Parathyroid adenoma (tissue), 2 donors: Measurements from ENCODE around the gene LAMB4.
A peak's percentile ranks its signal among the peaks of the same experiment; 100 is the strongest.

Experiments
- H2AFZ ChIP-seq: fragments of 300-600 bp; sonication (generic); one replicate; pipeline ENCODE4 v1.7.0; 2017; ENCODE audit warnings: antibody characterized with exemption, mild to moderate bottlenecking
- H3K27ac ChIP-seq: fragments of 300-600 bp; sonication (generic); one replicate; pipeline ENCODE4 v1.7.0; 2017
- H3K27me3 ChIP-seq: fragments of 300-600 bp; sonication (generic); one replicate; pipeline ENCODE4 v1.7.0; 2017; ENCODE audit warnings: low read length; ENCODE audit not compliant: control insufficient read depth, insufficient read depth
- H3K36me3 ChIP-seq: fragments of 300-600 bp; sonication (generic); one replicate; pipeline ENCODE4 v1.7.0; 2017; ENCODE audit warnings: low read length; ENCODE audit not compliant: control insufficient read depth, insufficient read depth
- H3K4me1 ChIP-seq: fragments of 300-600 bp; sonication (generic); one replicate; pipeline ENCODE4 v1.7.0; 2017; ENCODE audit warnings: control low read depth
- H3K4me2 ChIP-seq: fragments of 300-600 bp; sonication (generic); one replicate; pipeline ENCODE4 v1.7.0; 2017; ENCODE audit warnings: low read length
- H3K4me3 ChIP-seq: fragments of 300-600 bp; sonication (generic); one replicate; pipeline ENCODE4 v1.7.0; 2017; ENCODE audit warnings: low read depth, low read length
- H3K79me2 ChIP-seq: fragments of 300-600 bp; sonication (generic); one replicate; pipeline ENCODE4 v1.7.0; 2017; ENCODE audit warnings: control low read depth
- H3K9ac ChIP-seq: fragments of 300-600 bp; sonication (generic); one replicate; pipeline ENCODE4 v1.7.0; 2017; ENCODE audit warnings: mild to moderate bottlenecking
- H3K9me3 ChIP-seq: fragments of 300-600 bp; sonication (generic); one replicate; pipeline ENCODE4 v1.7.0; 2017; ENCODE audit warnings: low read length; ENCODE audit not compliant: control insufficient read depth
- TF ChIP-seq, protein P1 (sequence below): fragments of 300-600 bp; sonication (generic); IDR thresholded peaks from one replicate; pipeline ENCODE4 v1.7.0; 2017; ENCODE audit warnings: antibody characterized with exemption, mild to moderate bottlenecking
- donor health status: primary hyperparathyroidism.

Gene LAMB4

DNA sequence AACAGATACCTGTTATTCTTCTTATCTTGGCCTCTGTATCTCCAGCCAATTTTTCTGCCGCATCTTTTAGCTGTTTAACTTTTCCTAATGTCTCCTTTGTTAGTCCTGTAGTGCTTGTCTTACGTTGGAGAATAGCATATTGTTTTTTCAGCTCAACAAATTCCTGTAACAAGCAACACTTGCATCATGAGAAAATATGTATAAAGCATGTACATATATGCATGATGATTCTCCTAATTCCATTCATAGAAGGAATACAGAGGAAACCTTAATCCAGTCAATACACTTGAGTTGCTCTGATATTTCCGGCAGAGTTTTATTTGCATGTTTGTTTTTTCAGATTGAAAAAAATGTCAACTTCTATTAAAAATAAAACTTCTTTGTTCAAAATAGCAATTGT lies 101.1 kb downstream of the LAMB4 start:
- Histone ChIP-seq H3K27me3 (no peaks in the 10 kb centered on the region), H3K27ac (no peak overlapping the region), H3K4me3 (no peak overlapping the region), H3K4me1 (peaks cover 8% of the 10 kb centered on the region), H3K9me3 (no peaks in the 10 kb centered on the region), H3K9ac (no peak overlapping the region), H2AFZ (no peak overlapping the region), H3K4me2 (no peak overlapping the region), H3K36me3 (no peaks in the 10 kb centered on the region), H3K79me2 (no peaks in the 10 kb centered on the region)
- TF ChIP-seq, protein P1, sequence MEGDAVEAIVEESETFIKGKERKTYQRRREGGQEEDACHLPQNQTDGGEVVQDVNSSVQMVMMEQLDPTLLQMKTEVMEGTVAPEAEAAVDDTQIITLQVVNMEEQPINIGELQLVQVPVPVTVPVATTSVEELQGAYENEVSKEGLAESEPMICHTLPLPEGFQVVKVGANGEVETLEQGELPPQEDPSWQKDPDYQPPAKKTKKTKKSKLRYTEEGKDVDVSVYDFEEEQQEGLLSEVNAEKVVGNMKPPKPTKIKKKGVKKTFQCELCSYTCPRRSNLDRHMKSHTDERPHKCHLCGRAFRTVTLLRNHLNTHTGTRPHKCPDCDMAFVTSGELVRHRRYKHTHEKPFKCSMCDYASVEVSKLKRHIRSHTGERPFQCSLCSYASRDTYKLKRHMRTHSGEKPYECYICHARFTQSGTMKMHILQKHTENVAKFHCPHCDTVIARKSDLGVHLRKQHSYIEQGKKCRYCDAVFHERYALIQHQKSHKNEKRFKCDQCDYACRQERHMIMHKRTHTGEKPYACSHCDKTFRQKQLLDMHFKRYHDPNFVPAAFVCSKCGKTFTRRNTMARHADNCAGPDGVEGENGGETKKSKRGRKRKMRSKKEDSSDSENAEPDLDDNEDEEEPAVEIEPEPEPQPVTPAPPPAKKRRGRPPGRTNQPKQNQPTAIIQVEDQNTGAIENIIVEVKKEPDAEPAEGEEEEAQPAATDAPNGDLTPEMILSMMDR = no peak

DNA sequence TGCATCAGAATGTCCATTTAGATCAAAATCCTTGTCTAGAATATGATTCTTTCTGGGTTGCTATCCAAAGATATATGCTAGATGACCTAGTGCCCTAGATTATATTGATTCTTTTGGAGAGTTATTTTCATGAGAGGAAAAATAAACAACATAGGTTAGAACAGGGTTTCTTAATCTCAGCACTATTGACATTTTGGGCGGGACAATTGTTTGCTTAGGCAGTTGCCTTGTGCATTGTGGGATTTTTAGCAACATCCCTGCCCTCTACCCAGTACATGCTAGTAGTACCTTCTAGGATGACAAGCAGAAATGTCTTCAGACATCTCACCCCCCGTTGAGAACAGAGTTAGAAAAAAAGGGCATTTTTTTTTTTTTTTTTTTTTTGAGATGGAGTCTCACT lies 102.0 kb downstream of the LAMB4 start:
- H3K27me3 ChIP-seq = no peaks in the 10 kb centered on the region
- TF ChIP-seq, protein P1 = no peak
- no peak overlapping the region for H3K4me3 ChIP-seq
- H3K9ac ChIP-seq = no peak overlapping the region
- H2AFZ ChIP-seq = no peak overlapping the region
- peaks cover under 1% of the 10 kb centered on the region for H3K4me1 ChIP-seq
- no peaks in the 10 kb centered on the region for H3K9me3 ChIP-seq
- no peak overlapping the region for H3K4me2 ChIP-seq
- no peaks in the 10 kb centered on the region for H3K36me3 ChIP-seq
- no peaks in the 10 kb centered on the region for H3K79me2 ChIP-seq
- no peak overlapping the region for H3K27ac ChIP-seq

DNA sequence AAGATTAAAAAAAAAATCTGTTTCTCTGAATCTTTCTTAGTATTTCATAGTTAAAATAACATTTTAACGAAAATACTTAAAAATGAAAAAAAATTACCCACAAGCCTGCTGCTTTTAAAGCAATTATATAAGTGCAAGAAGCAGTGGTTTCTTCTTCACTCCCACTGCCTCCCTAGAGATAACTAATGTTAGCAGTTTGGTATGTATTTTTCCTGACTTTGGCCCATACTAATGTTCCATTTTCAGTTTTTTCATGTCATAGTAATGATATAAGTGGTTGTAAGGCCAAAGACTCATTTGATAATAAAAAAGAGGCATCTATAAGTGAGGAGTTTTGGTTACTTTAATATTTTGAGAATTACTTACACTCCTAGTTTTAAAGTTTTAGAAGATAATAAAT lies 102.9 kb downstream of the LAMB4 start:
- TF ChIP-seq, protein P1 = no peak
- Histone ChIP-seq H3K4me3 (no peak overlapping the region), H3K4me2 (no peak overlapping the region), H3K4me1 (no peaks in the 10 kb centered on the region), H2AFZ (no peak overlapping the region), H3K27me3 (no peaks in the 10 kb centered on the region), H3K9me3 (no peaks in the 10 kb centered on the region), H3K79me2 (no peaks in the 10 kb centered on the region), H3K27ac (no peak overlapping the region), H3K9ac (no peak overlapping the region), H3K36me3 (no peaks in the 10 kb centered on the region)

DNA sequence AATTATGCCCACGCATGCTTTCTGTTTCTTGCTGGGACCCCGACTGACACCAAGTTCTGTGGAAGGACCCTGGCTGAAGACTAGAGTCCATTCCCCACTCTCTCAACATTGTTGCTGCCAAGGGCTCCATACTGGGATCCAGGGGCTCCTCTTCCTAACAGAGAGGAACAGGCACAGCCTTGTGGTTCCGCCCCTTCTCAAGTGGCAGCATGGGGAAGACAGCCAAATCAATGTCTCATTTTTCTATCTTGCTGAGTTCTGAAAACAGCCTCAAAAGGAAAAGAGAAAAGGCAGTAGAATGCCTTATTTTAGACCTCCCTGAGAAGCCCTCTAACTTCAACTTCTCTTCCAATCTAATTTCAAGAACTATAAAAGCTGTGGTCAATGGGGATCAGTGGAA lies 103.5 kb downstream of the LAMB4 start:
- Histone ChIP-seq H2AFZ (peak overlapping the region; percentile 24), H3K27me3 (no peaks in the 10 kb centered on the region), H3K4me1 (no peaks in the 10 kb centered on the region), H3K4me3 (no peak overlapping the region), H3K9me3 (no peaks in the 10 kb centered on the region), H3K27ac (no peak overlapping the region), H3K79me2 (no peaks in the 10 kb centered on the region), H3K9ac (no peak overlapping the region), H3K36me3 (no peaks in the 10 kb centered on the region), H3K4me2 (no peak overlapping the region)
- TF ChIP-seq, protein P1 = no peak

DNA sequence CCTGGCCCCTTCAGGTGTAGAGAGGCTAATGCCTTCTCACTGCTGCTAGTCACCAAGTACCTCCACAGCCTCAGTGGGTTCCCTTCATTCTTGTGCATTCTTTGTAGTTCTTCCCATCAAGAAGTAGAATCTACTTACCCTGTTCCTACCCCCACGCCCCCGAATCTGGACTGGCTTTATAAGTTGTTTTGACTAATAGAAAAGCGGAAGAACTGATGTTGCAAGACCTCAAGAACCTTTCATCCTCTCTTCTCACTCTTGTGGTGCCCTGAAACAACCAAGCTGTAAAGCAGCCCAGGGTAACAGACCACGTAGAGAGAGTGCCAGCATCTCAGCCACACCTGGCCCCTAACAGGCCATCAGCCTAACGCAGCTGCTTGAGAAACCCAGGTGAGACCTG lies 104.0 kb downstream of the LAMB4 start:
- Histone ChIP-seq H3K9me3 (no peaks in the 10 kb centered on the region), H3K36me3 (no peaks in the 10 kb centered on the region), H3K4me1 (no peaks in the 10 kb centered on the region), H3K9ac (no peak overlapping the region), H3K4me3 (no peak overlapping the region), H3K79me2 (no peaks in the 10 kb centered on the region), H3K27ac (no peak overlapping the region), H2AFZ (no peak overlapping the region), H3K27me3 (no peaks in the 10 kb centered on the region), H3K4me2 (no peak overlapping the region)
- TF ChIP-seq, protein P1 = no peak
